Psoas muscle (tissue), 8 donors: Measurements from ENCODE around the gene OR5M8. TPM values are rescaled to one million over a fixed set of nuclear protein-coding genes. Genes with fewer than 3 reads are reported as not detected.

Experiments
- ATAC-seq, 4 donors: fragments of 200-7000 bp; cut with Tn5 transposase; one replicate each; pipeline ENCODE4 v1.9.1; 2020; ENCODE audit warnings: moderate library complexity in 3 of 4, mild to moderate bottlenecking in 2 of 4
- DNase-seq, 2 donors: peaks; one replicate each; pipeline ENCODE4 v3.0.0-alpha.2; 2020
- H3K27ac ChIP-seq: fragments of 200-600 bp; one replicate; pipeline ENCODE4 v1.8.0; 2022
- H3K27me3 ChIP-seq, 3 donors: fragments of 200-600 bp in 1 of 3; one replicate each; pipeline versions ENCODE4 v1.6.1 to v1.8.0; 2013 to 2022; ENCODE audit warnings: low read length in 2 of 3, mild to moderate bottlenecking in 2 of 3, moderate library complexity in 1 of 3; ENCODE audit not compliant: insufficient read depth in 3 of 3
- H3K36me3 ChIP-seq, 2 donors: fragments of 200-600 bp in 1 of 2; one replicate each; pipeline versions ENCODE4 v1.6.1 to v1.8.0; 2013 to 2022; ENCODE audit warnings: low read depth in 1 of 2, mild to moderate bottlenecking in 1 of 2, moderate library complexity in 1 of 2; ENCODE audit not compliant: insufficient read depth in 1 of 2
- H3K4me1 ChIP-seq: fragments of 200-600 bp; one replicate; pipeline ENCODE4 v1.8.0; 2022
- H3K4me3 ChIP-seq: fragments of 200-600 bp; one replicate; pipeline ENCODE4 v1.8.0; 2022; ENCODE audit warnings: mild to moderate bottlenecking
- H3K9me3 ChIP-seq: fragments of 200-600 bp; one replicate; pipeline ENCODE4 v1.8.0; 2022
- WGBS, 3 donors: extraction: QIAGEN DNeasy Blood & Tissue Kit; methylation state at CpG; one replicate each; pipeline versions ENCODE4 v1.1.6 to v1.1.7; 2013; 5-methylcytosine and 5-hydroxymethylcytosine counted together
- intact Hi-C, 2 donors: fragments of 100-400 bp; cut with DNase I; formaldehyde crosslinking; loops; one replicate each; pipeline versions ENCODE4 v1.11.0 to v1.14.2; 2022
- long read RNA-seq, 2 donors: library from polyadenylated mRNA; unstranded; transcript quantifications; one replicate each; pipeline ENCODE4 v2.0.0, GENCODE V29; 2021
- polyA plus RNA-seq, 3 donors: library from polyadenylated mRNA; stranded (reverse); fragments of 200-250 nt; gene quantifications; one replicate each; pipeline ENCODE4 v1.2.3, GENCODE V29; 2013
- total RNA-seq, 4 donors: library from RNA; stranded (reverse); fragmentation: NEBNext Ultra II Directional in 2 of 4; extraction: Animal tissue kit (Norgen Biotek cat#: 25700) in 2 of 4; gene quantifications; one replicate each; pipeline versions ENCODE4 v1.2.1 to v1.2.4, GENCODE V29; 2021 to 2023
- TF ChIP-seq, protein P1 (sequence below): fragments of 200-600 bp; IDR thresholded peaks from one replicate; pipeline ENCODE4 v1.8.0; 2022; ENCODE audit warnings: antibody characterized with exemption
- donor health status: healthy with polysubstance abuse.
- donor health status: DM: no; HTN: no; CAD: no; lungs with moderate emphysema.
- donor health status: Bipolar disorder and iron deficiency.
- donor health status: healthy.
- donor health status: DM: yes; HTN: yes; CAD: no.
- donor health status: DM: no; HTN: no; CAD: no.
- donor health status: DM: no; HTN: no; CAD: no.
- donor health status: DM: yes; HTN: yes; CAD: no.

Gene OR5M8
- total RNA-seq (not detected), polyA plus RNA-seq (not detected)
- long read RNA-seq, donor 1 = 0 reads
- long read RNA-seq, donor 2 = 0 reads

DNA sequence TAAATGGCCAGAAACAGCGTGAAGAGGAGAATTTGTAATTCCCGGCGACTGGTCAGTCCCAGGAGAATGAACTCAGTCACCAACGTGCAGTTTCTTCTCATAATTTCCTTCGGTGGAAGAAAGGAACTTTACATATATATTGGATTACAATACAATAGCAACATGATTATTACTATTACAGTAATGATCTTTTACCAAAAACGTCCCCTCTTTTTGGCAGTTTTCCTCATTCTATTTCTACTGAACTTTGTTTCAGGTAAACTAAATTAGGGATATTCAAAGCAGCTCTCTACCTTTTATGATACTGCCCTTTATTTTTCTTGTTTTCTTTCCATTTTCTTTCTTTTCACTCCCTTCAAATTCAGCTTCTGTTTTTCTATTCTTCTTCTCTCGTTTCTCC is at the start of gene OR5M8:
Gene OR5M8, minus strand, starts transcription at position 101 of the 400 bp plus-strand sequence. Its CDS starts 0 bp downstream, at position 101.
- DNase-seq = no peak
- ATAC-seq = no peak
- TF ChIP-seq, protein P1, sequence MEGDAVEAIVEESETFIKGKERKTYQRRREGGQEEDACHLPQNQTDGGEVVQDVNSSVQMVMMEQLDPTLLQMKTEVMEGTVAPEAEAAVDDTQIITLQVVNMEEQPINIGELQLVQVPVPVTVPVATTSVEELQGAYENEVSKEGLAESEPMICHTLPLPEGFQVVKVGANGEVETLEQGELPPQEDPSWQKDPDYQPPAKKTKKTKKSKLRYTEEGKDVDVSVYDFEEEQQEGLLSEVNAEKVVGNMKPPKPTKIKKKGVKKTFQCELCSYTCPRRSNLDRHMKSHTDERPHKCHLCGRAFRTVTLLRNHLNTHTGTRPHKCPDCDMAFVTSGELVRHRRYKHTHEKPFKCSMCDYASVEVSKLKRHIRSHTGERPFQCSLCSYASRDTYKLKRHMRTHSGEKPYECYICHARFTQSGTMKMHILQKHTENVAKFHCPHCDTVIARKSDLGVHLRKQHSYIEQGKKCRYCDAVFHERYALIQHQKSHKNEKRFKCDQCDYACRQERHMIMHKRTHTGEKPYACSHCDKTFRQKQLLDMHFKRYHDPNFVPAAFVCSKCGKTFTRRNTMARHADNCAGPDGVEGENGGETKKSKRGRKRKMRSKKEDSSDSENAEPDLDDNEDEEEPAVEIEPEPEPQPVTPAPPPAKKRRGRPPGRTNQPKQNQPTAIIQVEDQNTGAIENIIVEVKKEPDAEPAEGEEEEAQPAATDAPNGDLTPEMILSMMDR = no peak
- no peaks in the 10 kb centered on the region for H3K9me3 ChIP-seq
- no peak within 1 kb of the TSS for H3K27ac ChIP-seq
- intact Hi-C loops = no loop called here
- no peak within 1 kb of the TSS for H3K4me3 ChIP-seq
- H3K36me3 ChIP-seq = no peaks in the 10 kb centered on the region
- no peaks in the 10 kb centered on the region for H3K27me3 ChIP-seq
- WGBS, 3 donors = 71 to 76% (median 72%) methylated on average over 7 of the region's 7 CpGs
- no peaks in the 10 kb centered on the region for H3K4me1 ChIP-seq

DNA sequence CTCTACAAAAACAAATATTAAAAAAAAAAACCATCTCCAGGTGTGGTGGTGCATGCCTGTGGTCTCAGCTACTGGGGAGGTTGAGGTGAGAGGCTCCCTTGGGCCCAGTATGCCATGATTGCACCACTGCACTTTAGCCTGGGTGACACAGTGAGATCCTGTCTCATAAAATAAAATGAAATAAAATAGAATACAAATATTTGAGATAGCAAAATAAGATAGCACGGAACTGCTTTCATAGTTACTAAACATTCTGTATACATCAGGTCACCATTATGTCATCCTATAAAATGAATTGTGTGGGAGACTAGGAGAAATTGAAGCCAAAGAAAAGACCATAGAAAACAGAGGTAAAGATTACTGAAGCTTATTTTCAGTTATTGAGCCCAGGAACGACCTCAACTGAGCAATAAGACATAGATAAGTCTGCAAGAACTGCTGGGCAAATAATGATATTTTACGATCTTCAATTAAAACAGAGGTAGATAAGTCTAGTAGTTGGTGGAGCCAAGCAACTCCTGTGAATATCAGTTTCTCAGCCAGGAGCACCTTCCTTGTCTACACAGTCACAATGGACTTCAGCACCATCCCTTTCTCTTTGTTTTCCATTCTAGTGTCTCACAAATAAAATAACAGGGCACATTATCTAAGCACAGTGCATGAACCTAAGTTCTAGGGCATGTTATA is 42.0 kb upstream of the OR5M8 start:
- intact Hi-C loops = no loop called here
- 66 to 70% (median 68%) methylated on average over 3 of the region's 3 CpGs for WGBS, 3 donors
- no peak for DNase-seq
- ATAC-seq = no peak
- Histone ChIP-seq H3K27me3 (no peaks in the 10 kb centered on the region), H3K36me3 (no peaks in the 10 kb centered on the region), H3K4me1 (no peaks in the 10 kb centered on the region), H3K4me3 (no peak overlapping the region), H3K9me3 (no peaks in the 10 kb centered on the region), H3K27ac (no peak overlapping the region)
- TF ChIP-seq, protein P1 = no peak

DNA sequence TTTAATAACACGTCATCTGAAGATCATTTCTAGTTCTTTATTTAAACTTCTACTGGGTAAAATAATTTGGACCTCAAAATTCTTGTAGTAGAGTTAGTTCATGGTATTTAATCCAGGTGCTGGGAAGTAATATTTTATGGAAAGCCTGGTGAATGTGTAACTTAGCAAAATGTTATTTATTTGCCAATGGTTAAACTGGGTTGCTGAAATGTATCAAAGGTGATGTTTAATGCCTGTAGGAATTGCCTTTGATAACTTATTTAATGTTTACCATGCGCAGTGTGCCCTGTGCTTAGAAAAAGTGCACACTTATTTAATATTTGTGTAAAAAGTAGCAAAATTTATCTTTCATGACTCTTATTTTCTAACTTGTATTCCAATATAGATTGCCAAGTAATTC is 40.7 kb upstream of the OR5M8 start:
- Histone ChIP-seq H3K36me3 (no peaks in the 10 kb centered on the region), H3K27me3 (no peaks in the 10 kb centered on the region), H3K4me1 (no peaks in the 10 kb centered on the region), H3K9me3 (no peaks in the 10 kb centered on the region), H3K27ac (no peak overlapping the region), H3K4me3 (no peak overlapping the region)
- DNase-seq (no peak), ATAC-seq (no peak)
- intact Hi-C loops = no loop called here
- 73 to 76% (median 75%) methylated on average over 2 of the region's 2 CpGs for WGBS, 3 donors
- TF ChIP-seq, protein P1 = no peak

- no peaks in the 10 kb centered on the region for H3K36me3 ChIP-seq
- no peak for ATAC-seq
- 61 to 64% (median 62%) methylated on average over 5 of the region's 5 CpGs for WGBS, 3 donors
- H3K4me3 ChIP-seq = no peak overlapping the region
- no peak overlapping the region for H3K27ac ChIP-seq
- no peaks in the 10 kb centered on the region for H3K27me3 ChIP-seq
- TF ChIP-seq, protein P1 = no peak
- H3K4me1 ChIP-seq = no peaks in the 10 kb centered on the region
- intact Hi-C loops = no loop called here
- no peak for DNase-seq
- H3K9me3 ChIP-seq = no peaks in the 10 kb centered on the region
These were observed 30.8 kb upstream of the OR5M8 start for GRCh38 chr11:56522008-56522407.

GRCh38 chr11:56513280-56513679 is 22.1 kb upstream of the OR5M8 start:
- Histone ChIP-seq H3K4me3 (no peak overlapping the region), H3K9me3 (no peaks in the 10 kb centered on the region)
- intact Hi-C loops = no loop called here

More at GRCh38 chr11:56513280-56513679, 22.1 kb upstream of the OR5M8 start:
- ATAC-seq = no peak
- H3K36me3 ChIP-seq = no peaks in the 10 kb centered on the region
- TF ChIP-seq, protein P1 = no peak
- no peaks in the 10 kb centered on the region for H3K27me3 ChIP-seq
- WGBS, 3 donors = 74 to 85% (median 79%) methylated on average over 1 of the region's 1 CpG
- no peak overlapping the region for H3K27ac ChIP-seq
- H3K4me1 ChIP-seq = no peaks in the 10 kb centered on the region
- no peak for DNase-seq
